OCI-M2 (cell line): ENCODE measurements around the gene RAP1GAP2.
"Not testable (repeated sequence)": the region's sequence is repeated elsewhere in the genome, so short reads cannot be mapped to it uniquely, and the experiment has no call there.

ENCODE experiments used
- DNase-seq: peaks from one replicate; lab custom pipeline; 2025; ENCODE audit not compliant: unreplicated experiment; lab: John Stamatoyannopoulos, UW

Gene RAP1GAP2

GRCh38 chr17:2964370-2964769 lies 168.1 kb downstream of the RAP1GAP2 start:
- DNase-seq: no peak

- DNase-seq: no peak
These were observed 168.6 kb downstream of the RAP1GAP2 start for GRCh38 chr17:2964831-2965230.

- no peak for DNase-seq
These were observed 169.7 kb downstream of the RAP1GAP2 start for GRCh38 chr17:2965621-2966595.

- DNase-seq: no peak
These were observed 171.3 kb downstream of the RAP1GAP2 start for GRCh38 chr17:2967515-2967914.

- no peak for DNase-seq
These were observed 175.6 kb downstream of the RAP1GAP2 start for GRCh38 chr17:2971851-2972250.

DNA sequence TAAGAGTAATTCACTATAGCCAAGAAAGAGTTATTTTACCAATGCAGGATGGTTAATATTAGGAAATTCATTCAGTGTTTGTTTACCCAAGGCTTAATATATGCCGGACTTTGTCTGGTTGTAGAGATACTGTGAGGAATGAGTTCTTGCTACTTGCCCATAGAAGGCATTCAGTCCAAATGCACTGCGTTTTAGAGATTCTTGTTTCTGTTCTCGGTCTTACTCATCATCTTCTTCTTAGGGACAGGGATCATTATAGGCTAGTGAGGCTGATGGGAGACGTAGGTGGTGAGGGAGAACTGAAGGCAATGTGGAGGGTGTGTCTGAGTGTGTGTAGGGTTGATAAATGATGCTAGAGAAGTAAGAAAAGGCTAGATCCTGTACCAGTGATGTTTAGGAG lies 176.5 kb downstream of the RAP1GAP2 start:
- no peak for DNase-seq

- no peak for DNase-seq
These were observed 178.1 kb downstream of the RAP1GAP2 start for GRCh38 chr17:2974347-2974746.

GRCh38 chr17:2975469-2975958 lies 179.3 kb downstream of the RAP1GAP2 start:
- no peak for DNase-seq

DNA sequence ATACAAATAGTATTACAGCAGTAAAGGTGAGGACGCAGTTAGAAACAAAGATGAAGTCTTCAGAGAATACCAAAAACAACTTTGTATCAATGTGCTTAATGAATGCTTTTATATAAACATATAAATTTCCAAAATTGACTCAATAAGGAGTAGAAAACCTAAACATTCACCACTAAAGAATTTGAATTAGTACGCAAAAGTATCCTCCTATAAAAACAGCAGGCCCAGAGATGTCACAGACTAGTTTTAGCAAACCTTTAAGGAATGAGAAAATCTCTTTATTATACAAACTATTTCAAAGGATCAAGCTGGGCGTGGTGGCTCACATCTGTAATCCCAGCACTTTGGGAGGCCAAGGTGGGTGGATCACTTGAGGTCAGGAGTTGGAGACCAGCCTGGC lies 180.9 kb downstream of the RAP1GAP2 start:
- DNase-seq: no peak

- no peak for DNase-seq
These were observed 181.9 kb downstream of the RAP1GAP2 start for GRCh38 chr17:2978116-2978515.

DNA sequence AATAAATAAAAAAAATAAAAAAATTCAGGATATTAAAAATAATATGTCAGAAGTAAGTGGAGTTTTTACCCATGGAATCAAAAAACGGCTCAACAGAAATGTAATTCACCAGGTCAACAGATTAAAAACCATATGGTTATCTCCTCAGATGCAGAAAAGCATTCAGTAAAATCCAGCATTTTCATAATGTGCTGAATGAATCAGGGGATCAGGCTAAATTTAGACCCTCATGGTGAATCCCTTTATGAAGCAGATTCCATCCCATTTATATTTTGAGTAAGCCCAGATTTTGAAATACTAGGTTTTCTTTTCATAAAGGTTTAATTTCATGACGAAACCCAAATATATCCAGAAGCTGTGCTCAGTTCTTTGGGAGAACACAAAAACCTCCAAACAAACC lies 182.8 kb downstream of the RAP1GAP2 start:
- DNase-seq: no peak

DNA sequence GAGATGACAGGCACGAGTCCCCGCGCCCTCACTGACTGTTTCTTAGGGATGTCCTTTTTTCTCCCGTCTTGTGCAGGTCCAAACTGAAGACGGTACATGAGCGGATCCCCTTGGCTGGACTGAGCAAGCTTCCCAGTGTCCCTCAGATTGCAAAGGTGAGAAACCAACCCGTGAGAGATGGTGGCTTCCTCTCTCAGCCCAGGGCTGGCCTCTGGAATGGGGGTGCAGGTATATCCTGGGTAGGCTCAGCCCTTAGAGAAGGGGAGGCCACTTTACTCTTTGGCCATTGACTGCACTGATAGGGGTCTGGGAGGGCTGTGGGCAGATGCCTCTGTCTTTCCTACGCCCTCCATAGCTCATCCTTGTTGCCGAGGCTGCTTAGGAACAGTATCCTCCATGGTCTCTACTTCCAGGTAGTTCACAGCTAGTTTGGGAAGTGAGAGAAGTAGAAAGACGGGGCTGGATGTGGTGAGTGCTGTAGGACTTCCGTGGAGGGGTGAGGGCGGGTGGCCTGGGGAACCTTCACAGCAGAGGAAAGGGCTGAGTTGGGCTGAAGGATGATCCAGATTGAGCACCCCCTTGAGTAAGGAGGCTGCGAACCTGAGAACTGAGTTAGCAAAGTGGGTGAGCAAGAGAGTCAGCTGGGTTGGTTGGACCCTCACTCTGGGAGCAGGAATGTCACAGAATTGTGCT lies 184.1 kb downstream of the RAP1GAP2 start:
- DNase-seq: no peak

DNA sequence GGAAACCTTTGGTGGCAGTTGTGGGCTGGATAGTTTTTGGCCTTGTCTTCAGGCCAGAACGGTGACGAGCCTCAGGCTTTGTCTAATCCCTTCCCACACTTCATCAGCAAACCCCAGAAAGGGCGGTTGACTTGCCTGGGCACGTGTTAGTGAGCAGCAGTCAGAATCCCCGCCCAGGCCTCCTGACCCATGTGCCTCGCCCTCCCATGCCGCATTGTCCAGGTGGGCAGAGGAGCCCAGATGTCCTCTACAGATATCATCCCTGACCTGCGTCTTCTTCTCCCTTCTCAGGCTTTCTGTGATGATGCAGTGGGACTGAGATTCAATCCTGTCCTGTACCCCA lies 184.6 kb downstream of the RAP1GAP2 start:
- no peak for DNase-seq

DNA sequence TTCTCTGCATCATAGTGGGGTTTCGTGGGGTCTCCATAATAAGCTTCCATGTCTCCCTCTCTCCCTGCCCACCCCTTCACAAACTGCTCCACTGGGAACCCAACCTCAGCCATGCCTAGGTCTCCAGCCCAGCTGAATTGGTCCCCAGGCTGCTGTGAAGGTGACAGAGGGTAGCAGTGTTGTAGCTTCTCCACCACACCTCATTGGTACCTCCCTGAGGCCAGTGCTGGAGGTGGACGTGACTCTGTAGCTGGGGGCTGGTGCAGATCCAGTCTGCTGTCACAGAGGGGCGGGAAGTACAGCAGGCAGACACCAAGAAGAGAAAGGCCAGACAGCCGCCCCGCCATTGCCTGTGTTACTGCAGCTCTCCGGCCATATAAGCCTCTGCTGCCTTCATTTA lies 185.1 kb downstream of the RAP1GAP2 start:
- no peak for DNase-seq

- DNase-seq: no peak
These were observed 186.6 kb downstream of the RAP1GAP2 start for GRCh38 chr17:2982854-2983253.

- DNase-seq: no peak
These were observed 187.0 kb downstream of the RAP1GAP2 start for GRCh38 chr17:2983255-2983654.

- no peak for DNase-seq
These were observed 189.1 kb downstream of the RAP1GAP2 start for GRCh38 chr17:2985318-2985717.

GRCh38 chr17:2986925-2987324 lies 190.7 kb downstream of the RAP1GAP2 start:
- DNase-seq: no peak

DNA sequence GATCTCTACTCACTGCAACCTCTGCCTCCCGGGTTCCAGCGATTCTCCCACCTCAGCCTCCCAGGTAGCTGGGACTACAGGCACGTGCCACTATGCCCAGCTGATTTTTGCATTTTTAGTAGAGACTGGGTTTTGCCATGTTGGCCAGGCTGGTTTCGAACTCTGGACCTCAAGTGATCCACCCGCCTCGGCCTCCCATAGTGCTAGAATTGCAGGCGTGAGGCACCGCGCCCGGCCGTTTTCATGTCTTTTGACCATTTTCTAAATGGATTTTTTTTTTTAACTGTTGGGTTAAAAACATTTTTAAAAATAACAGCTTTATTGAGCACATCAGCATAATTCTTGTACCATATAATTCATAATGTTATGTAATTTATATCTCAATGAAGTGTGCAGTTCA lies 193.2 kb downstream of the RAP1GAP2 start:
- DNase-seq: not testable (repeated sequence)

DNA sequence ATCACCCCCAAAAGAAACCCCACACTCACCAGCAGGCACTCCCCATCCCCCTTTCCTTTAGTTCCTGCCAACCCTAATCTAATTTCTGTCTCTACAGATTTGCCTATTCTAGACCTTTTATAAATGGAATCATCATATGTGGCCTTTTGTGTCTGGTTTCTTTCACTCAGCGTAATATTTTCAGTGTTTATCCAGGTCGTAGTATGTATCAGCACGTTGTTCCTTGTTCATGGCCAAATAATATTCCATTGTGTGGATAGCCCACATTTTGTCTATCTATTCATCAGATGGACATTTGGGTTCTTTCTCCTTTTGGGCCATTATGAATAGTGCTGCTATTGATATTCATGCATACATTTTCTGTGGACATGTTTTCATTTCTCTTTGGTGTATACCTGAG lies 193.6 kb downstream of the RAP1GAP2 start:
- no peak for DNase-seq

- no peak for DNase-seq
These were observed 194.2 kb downstream of the RAP1GAP2 start for GRCh38 chr17:2990396-2990795.
